GM10266 (cell line): ENCODE data around the gene RAB6D.
"Not testable (repeated sequence)": the region's sequence is repeated elsewhere in the genome, so short reads cannot be mapped to it uniquely, and the experiment has no call there.

Experiments
- DNase-seq: peaks from one replicate; pipeline ENCODE4 v3.0.0; 2012; ENCODE audit errors: extremely low spot score
- CTCF ChIP-seq: IDR thresholded peaks from 2 replicates; pipeline ENCODE4 v1.5.1; 2012; ENCODE audit warnings: mild to moderate bottlenecking, low read depth; ENCODE audit not compliant: control insufficient read depth, insufficient read depth; ENCODE audit errors: missing control alignments

The RAB6D gene

GRCh38 chr2:131400849-131401248, 36.9 kb upstream of the RAB6D start:
- TF ChIP-seq CTCF: no peak
- DNase-seq: no peak

GRCh38 chr2:131400441-131400840, 36.5 kb upstream of the RAB6D start:
- DNase-seq: not testable (repeated sequence)

DNA sequence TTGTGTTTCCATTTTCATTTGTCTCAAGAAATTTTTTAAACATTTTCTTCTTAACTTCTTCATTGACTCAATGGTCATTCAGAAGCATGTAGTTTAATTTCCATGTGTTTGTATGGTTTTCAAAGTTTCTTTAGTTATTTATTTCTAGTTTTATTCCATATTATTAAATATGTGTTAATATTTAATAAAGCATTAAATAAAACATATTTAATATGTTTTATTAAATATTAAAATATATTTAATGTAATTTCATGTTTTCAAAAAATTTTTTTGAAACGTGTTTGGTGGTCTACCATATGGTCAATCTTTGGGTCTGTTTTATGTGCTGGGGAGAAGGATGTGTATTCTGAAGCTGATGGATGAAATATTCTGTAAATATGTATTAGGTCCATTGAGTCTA, 32.2 kb upstream of the RAB6D start:
- DNase-seq: not testable (repeated sequence)

- not testable (repeated sequence) for DNase-seq
Measured at GRCh38 chr2:131395024-131395645, 31.2 kb upstream of the RAB6D start.

- no peak for DNase-seq
- no peak for TF ChIP-seq CTCF
Measured at GRCh38 chr2:131394147-131394931, 30.4 kb upstream of the RAB6D start.

- DNase-seq: not testable (repeated sequence)
Measured at GRCh38 chr2:131391953-131392352, 28.0 kb upstream of the RAB6D start.

DNA sequence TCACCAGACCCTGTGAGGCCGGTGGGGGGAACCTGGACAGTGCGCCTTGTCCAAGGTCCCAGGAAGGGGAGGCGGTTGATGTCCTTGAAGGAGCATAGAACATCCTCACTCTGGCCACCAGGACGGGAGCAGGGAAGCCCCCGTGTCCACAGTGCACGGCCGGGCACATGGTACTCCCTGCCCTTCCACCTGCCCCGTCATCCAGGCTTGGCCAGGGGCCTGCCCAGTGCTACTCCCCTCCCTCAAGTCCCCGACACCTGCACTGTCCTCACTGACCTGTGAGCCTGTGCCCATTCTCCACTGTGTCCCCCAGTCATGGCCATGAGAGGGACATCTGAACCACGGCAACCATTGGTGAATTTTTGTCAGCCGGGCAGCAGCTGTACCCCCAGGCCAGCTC, 27.5 kb upstream of the RAB6D start:
- DNase-seq: not testable (repeated sequence)

- not testable (repeated sequence) for DNase-seq
Measured at GRCh38 chr2:131390495-131391130, 26.6 kb upstream of the RAB6D start.

DNA sequence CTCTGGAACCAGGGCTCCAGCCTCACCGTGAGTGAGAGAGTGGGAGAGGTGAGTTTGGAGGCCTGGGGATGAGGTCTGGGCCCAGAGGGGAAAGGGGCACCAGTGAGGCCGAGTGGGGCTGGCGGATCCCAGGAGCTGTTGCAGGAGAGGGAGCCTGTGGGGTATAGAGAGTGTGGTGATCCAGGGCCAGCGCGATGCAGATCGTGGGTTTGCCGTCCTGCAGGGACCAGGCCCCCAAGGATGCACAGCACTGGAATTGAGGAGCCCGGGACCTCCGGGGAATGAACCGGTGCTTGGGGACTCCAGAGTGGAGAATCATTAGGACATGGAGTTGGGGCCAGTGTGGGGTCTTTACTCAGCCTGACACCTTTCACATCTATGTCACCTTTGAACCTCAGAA, 25.7 kb upstream of the RAB6D start:
- DNase-seq: no peak
- no peak for TF ChIP-seq CTCF

GRCh38 chr2:131388834-131389233, 24.9 kb upstream of the RAB6D start:
- DNase-seq: not testable (repeated sequence)

GRCh38 chr2:131373111-131373510, 9.1 kb upstream of the RAB6D start:
- not testable (repeated sequence) for DNase-seq

DNA sequence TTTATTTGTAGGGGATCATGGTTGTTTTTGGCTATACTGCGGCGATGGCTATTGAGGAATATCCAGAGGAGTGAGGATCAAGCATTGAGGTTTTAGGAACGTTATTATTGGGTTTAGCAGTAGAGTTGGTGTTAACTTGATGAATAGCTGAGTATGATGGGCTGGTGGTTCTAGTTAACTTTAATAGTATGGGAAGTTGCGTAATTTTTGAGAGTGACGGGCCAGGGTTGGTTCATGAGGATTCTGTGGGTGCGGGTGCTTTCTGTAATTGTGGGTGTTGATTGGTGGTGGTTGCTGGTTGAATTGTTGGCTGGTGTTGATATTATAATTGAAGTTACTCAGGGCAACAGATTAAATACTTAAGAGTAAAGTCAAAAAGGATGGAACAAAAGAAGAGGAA, 6.0 kb upstream of the RAB6D start:
- TF ChIP-seq CTCF: no peak

GRCh38 chr2:131368493-131369066, 4.6 kb upstream of the RAB6D start:
- DNase-seq: not testable (repeated sequence)

More for the DNA sequence above, 6.0 kb upstream of the RAB6D start:
- DNase-seq: no peak
